ENCODE measurements around the gene TK1.

GRCh38 chr17:78214706-78215061 is 27.8 kb upstream of the TK1 start:
- TF ChIP-seq POLR2AphosphoS5 (IDR thresholded peaks at IDR 0.05; ENCODE audit: low read depth, low read length) (no peak), CTCF (IDR thresholded peaks at IDR 0.05) (no peak)
